Measurements from ENCODE around the gene CCNJL. TPM values are rescaled to one million over a fixed set of nuclear protein-coding genes. Genes with fewer than 3 reads are reported as not detected.
A peak's percentile ranks its signal among the peaks of the same experiment; 100 is the strongest.

The CCNJL gene
- total and polyA plus RNA-seq, 3 experiments from 2014 or later, result not detected

GRCh38 chr5:160356550-160357347, 44.4 kb upstream of the CCNJL start:
- no peak overlapping the region for H3K27ac ChIP-seq (ENCODE audit: low read depth, low read length)
- no peak for DNase-seq
- ChIA-PET POLR2A (no interaction called here), CTCF (no interaction called here)
- no peak overlapping the region for H3K27ac Mint-ChIP-seq
- no peaks in the 10 kb centered on the region for H3K27me3 ChIP-seq (ENCODE audit: insufficient read depth, low read length, poor library complexity, severe bottlenecking)
- no peaks in the 10 kb centered on the region for H3K36me3 ChIP-seq (ENCODE audit: insufficient read depth, low read length)
- no peaks in the 10 kb centered on the region for H3K9me3 Mint-ChIP-seq
- peaks cover 5 to 20% of the 10 kb centered on the region in 2 donors for H3K27me3 Mint-ChIP-seq
- no peaks in the 10 kb centered on the region for H3K9me3 ChIP-seq (ENCODE audit: low read length)
- H3K4me1 Mint-ChIP-seq, result no peaks in the 10 kb centered on the region
- H3K4me3 ChIP-seq (ENCODE audit: low read length), result no peak overlapping the region
- H3K4me1 ChIP-seq (ENCODE audit: insufficient read depth, low read length), result no peaks in the 10 kb centered on the region
- no peak overlapping the region for H3K4me3 Mint-ChIP-seq
- H3K36me3 Mint-ChIP-seq, result no peaks in the 10 kb centered on the region

GRCh38 chr5:160354666-160355065, 42.3 kb upstream of the CCNJL start:
- no peak overlapping the region for H3K27ac Mint-ChIP-seq
- Histone ChIP-seq H3K36me3 (ENCODE audit: insufficient read depth, low read length) (no peaks in the 10 kb centered on the region), H3K4me3 (ENCODE audit: low read length) (no peak overlapping the region), H3K4me1 (ENCODE audit: insufficient read depth, low read length) (no peaks in the 10 kb centered on the region), H3K9me3 (ENCODE audit: low read length) (no peaks in the 10 kb centered on the region), H3K27me3 (ENCODE audit: insufficient read depth, low read length, poor library complexity, severe bottlenecking) (no peaks in the 10 kb centered on the region), H3K27ac (ENCODE audit: low read depth, low read length) (no peak overlapping the region)
- no peak for DNase-seq
- H3K27me3 Mint-ChIP-seq, result peaks cover 3 to 7% of the 10 kb centered on the region in 2 donors
- no peaks in the 10 kb centered on the region for H3K36me3 Mint-ChIP-seq
- POLR2A ChIA-PET, result no interaction called here
- CTCF ChIA-PET, result interaction anchor here (1.4 kb wide), 1 partner anchor 10 kb away, joined by 7 read pairs; no protein-coding TSS in a partner anchor
- H3K4me1 Mint-ChIP-seq, result no peaks in the 10 kb centered on the region
- H3K4me3 Mint-ChIP-seq, result no peak overlapping the region
- H3K9me3 Mint-ChIP-seq, result no peaks in the 10 kb centered on the region

- Mint-ChIP-seq H3K4me1 (no peaks in the 10 kb centered on the region), H3K4me3 (no peak overlapping the region), H3K36me3 (no peaks in the 10 kb centered on the region), H3K27ac (peak overlapping the region in 1 of 8 donors; percentile 35), H3K9me3 (no peaks in the 10 kb centered on the region), H3K27me3 (peaks cover 3% of the 10 kb centered on the region in 2 donors)
- Histone ChIP-seq H3K27me3 (ENCODE audit: insufficient read depth, low read length, poor library complexity, severe bottlenecking) (no peaks in the 10 kb centered on the region), H3K36me3 (ENCODE audit: insufficient read depth, low read length) (no peaks in the 10 kb centered on the region), H3K9me3 (ENCODE audit: low read length) (no peaks in the 10 kb centered on the region), H3K4me1 (ENCODE audit: insufficient read depth, low read length) (no peaks in the 10 kb centered on the region), H3K4me3 (ENCODE audit: low read length) (no peak overlapping the region), H3K27ac (ENCODE audit: low read depth, low read length) (no peak overlapping the region)
- ChIA-PET CTCF (interaction anchor here (0.6 to 1.2 kb wide), 2 partner anchors 8 to 11 kb away, joined by 3 read pairs; no protein-coding TSS in a partner anchor), POLR2A (no interaction called here)
- no peak for DNase-seq
Measured at GRCh38 chr5:160353379-160353778, 41.0 kb upstream of the CCNJL start.

GRCh38 chr5:160352308-160352707, 39.9 kb upstream of the CCNJL start:
- ChIA-PET CTCF (no interaction called here), POLR2A (no interaction called here)
- Mint-ChIP-seq H3K27ac (no peak overlapping the region), H3K36me3 (no peaks in the 10 kb centered on the region), H3K27me3 (peaks cover under 1 to 3% of the 10 kb centered on the region in 2 donors), H3K4me3 (no peak overlapping the region), H3K9me3 (no peaks in the 10 kb centered on the region), H3K4me1 (no peaks in the 10 kb centered on the region)
- no peak overlapping the region for H3K27ac ChIP-seq (ENCODE audit: low read depth, low read length)
- no peaks in the 10 kb centered on the region for H3K27me3 ChIP-seq (ENCODE audit: insufficient read depth, low read length, poor library complexity, severe bottlenecking)
- DNase-seq, result no peak
- H3K4me1 ChIP-seq (ENCODE audit: insufficient read depth, low read length), result no peaks in the 10 kb centered on the region
- no peaks in the 10 kb centered on the region for H3K9me3 ChIP-seq (ENCODE audit: low read length)
- H3K36me3 ChIP-seq (ENCODE audit: insufficient read depth, low read length), result no peaks in the 10 kb centered on the region
- H3K4me3 ChIP-seq (ENCODE audit: low read length), result no peak overlapping the region

GRCh38 chr5:160349935-160350303, 37.6 kb upstream of the CCNJL start:
- CTCF ChIA-PET, result interaction anchor here (8.9 kb wide), 1 partner anchor 330 kb away, joined by 71 read pairs; no protein-coding TSS in a partner anchor
- no peak overlapping the region for H3K4me3 ChIP-seq (ENCODE audit: low read length)

GRCh38 chr5:160349249-160349934, 37.0 kb upstream of the CCNJL start:
- CTCF ChIA-PET, result interaction anchor here (1.1 to 8.9 kb wide), 2 partner anchors 329 to 1193 kb away, joined by 3 to 71 read pairs; no protein-coding TSS in a partner anchor
- H3K27me3 Mint-ChIP-seq, result peaks cover 0 to 8% of the 10 kb centered on the region in 2 donors

More at GRCh38 chr5:160349935-160350303, 37.6 kb upstream of the CCNJL start:
- POLR2A ChIA-PET, result interaction anchor here (0.7 kb wide), 1 partner anchor 77 kb away, joined by 5 read pairs; no protein-coding TSS in a partner anchor
- Mint-ChIP-seq H3K36me3 (no peaks in the 10 kb centered on the region), H3K27me3 (peaks cover 0 to 8% of the 10 kb centered on the region in 2 donors), H3K27ac (no peak overlapping the region), H3K9me3 (no peaks in the 10 kb centered on the region), H3K4me3 (no peak overlapping the region), H3K4me1 (peaks cover 0 to 4% (median 4%) of the 10 kb centered on the region in 3 donors)
- no peaks in the 10 kb centered on the region for H3K9me3 ChIP-seq (ENCODE audit: low read length)
- H3K27me3 ChIP-seq (ENCODE audit: insufficient read depth, low read length, poor library complexity, severe bottlenecking), result no peaks in the 10 kb centered on the region
- no peaks in the 10 kb centered on the region for H3K36me3 ChIP-seq (ENCODE audit: insufficient read depth, low read length)
- H3K4me1 ChIP-seq (ENCODE audit: insufficient read depth, low read length), result no peaks in the 10 kb centered on the region
- no peak overlapping the region for H3K27ac ChIP-seq (ENCODE audit: low read depth, low read length)
- DNase-seq, result no peak

GRCh38 chr5:160348080-160348479, 35.7 kb upstream of the CCNJL start:
- POLR2A ChIA-PET, result no interaction called here
- Histone ChIP-seq H3K36me3 (ENCODE audit: insufficient read depth, low read length) (no peaks in the 10 kb centered on the region), H3K27me3 (ENCODE audit: insufficient read depth, low read length, poor library complexity, severe bottlenecking) (no peaks in the 10 kb centered on the region), H3K9me3 (ENCODE audit: low read length) (no peaks in the 10 kb centered on the region), H3K4me3 (ENCODE audit: low read length) (no peak overlapping the region), H3K4me1 (ENCODE audit: insufficient read depth, low read length) (no peaks in the 10 kb centered on the region), H3K27ac (ENCODE audit: low read depth, low read length) (no peak overlapping the region)
- CTCF ChIA-PET, result interaction anchor here (8.9 kb wide), 1 partner anchor 328 kb away, joined by 71 read pairs; no protein-coding TSS in a partner anchor
- no peaks in the 10 kb centered on the region for H3K9me3 Mint-ChIP-seq
- H3K4me1 Mint-ChIP-seq, result peaks cover 0 to 4% (median 4%) of the 10 kb centered on the region in 3 donors
- H3K27me3 Mint-ChIP-seq, result peaks cover 3 to 7% of the 10 kb centered on the region in 2 donors
- H3K4me3 Mint-ChIP-seq, result peak overlapping the region in 1 of 7 donors; percentile 51
- H3K27ac Mint-ChIP-seq, result no peak overlapping the region
- no peaks in the 10 kb centered on the region for H3K36me3 Mint-ChIP-seq
- DNase-seq, result no peak

More at GRCh38 chr5:160349249-160349934, 37.0 kb upstream of the CCNJL start:
- Mint-ChIP-seq H3K4me1 (peaks cover 0 to 4% (median 4%) of the 10 kb centered on the region in 3 donors), H3K9me3 (no peaks in the 10 kb centered on the region), H3K36me3 (no peaks in the 10 kb centered on the region), H3K27ac (no peak overlapping the region), H3K4me3 (no peak overlapping the region)
- Histone ChIP-seq H3K4me1 (ENCODE audit: insufficient read depth, low read length) (no peaks in the 10 kb centered on the region), H3K27ac (ENCODE audit: low read depth, low read length) (no peak overlapping the region), H3K27me3 (ENCODE audit: insufficient read depth, low read length, poor library complexity, severe bottlenecking) (no peaks in the 10 kb centered on the region), H3K9me3 (ENCODE audit: low read length) (no peaks in the 10 kb centered on the region), H3K4me3 (ENCODE audit: low read length) (no peak overlapping the region), H3K36me3 (ENCODE audit: insufficient read depth, low read length) (no peaks in the 10 kb centered on the region)
- no peak for DNase-seq
- POLR2A ChIA-PET, result no interaction called here

GRCh38 chr5:160347448-160347847, 35.1 kb upstream of the CCNJL start:
- no peaks in the 10 kb centered on the region for H3K36me3 Mint-ChIP-seq
- CTCF ChIA-PET, result interaction anchor here (0.7 to 8.9 kb wide), 3 partner anchors 23 to 1141 kb away, joined by 3 to 71 read pairs (median 3); partner anchors contain the start of gene C1QTNF2
- no peaks in the 10 kb centered on the region for H3K36me3 ChIP-seq (ENCODE audit: insufficient read depth, low read length)
- H3K27me3 Mint-ChIP-seq, result peaks cover 3 to 10% of the 10 kb centered on the region in 2 donors
- POLR2A ChIA-PET, result no interaction called here
- no peaks in the 10 kb centered on the region for H3K27me3 ChIP-seq (ENCODE audit: insufficient read depth, low read length, poor library complexity, severe bottlenecking)
- no peak overlapping the region for H3K4me3 ChIP-seq (ENCODE audit: low read length)
- no peak overlapping the region for H3K27ac ChIP-seq (ENCODE audit: low read depth, low read length)
- DNase-seq, result no peak
- H3K4me1 Mint-ChIP-seq, result peaks cover 0 to 4% (median 4%) of the 10 kb centered on the region in 3 donors
- H3K4me1 ChIP-seq (ENCODE audit: insufficient read depth, low read length), result no peaks in the 10 kb centered on the region
- H3K27ac Mint-ChIP-seq, result no peak overlapping the region
- no peaks in the 10 kb centered on the region for H3K9me3 Mint-ChIP-seq
- H3K9me3 ChIP-seq (ENCODE audit: low read length), result no peaks in the 10 kb centered on the region
- no peak overlapping the region for H3K4me3 Mint-ChIP-seq
